HEK293 (cell line): Measurements from ENCODE around the gene ABTB2.

Experiments used
- CTCF ChIA-PET: fragments of 350-600 bp; formaldehyde crosslinking; extraction: SDS; loops from one replicate; lab custom pipeline; 2021; ENCODE audit warnings: antibody characterized with exemption; lab: Yijun Ruan, JAX
- POLR2A ChIA-PET: fragments of 300-600 bp; formaldehyde crosslinking; extraction: SDS; loops from one replicate; lab custom pipeline; 2020; ENCODE audit warnings: antibody characterized with exemption, inconsistent platforms; lab: Yijun Ruan, JAX
- H3K27ac ChIP-seq: fragments of 200-500 bp; sonication (Bioruptor generic); 2 replicates; pipeline ENCODE4 v1.5.1; 2014; ENCODE audit warnings: low read depth, low read length, control low read depth, inconsistent platforms; ENCODE audit errors: extremely low read depth
- H3K36me3 ChIP-seq, 2 experiments: fragments of 200-500 bp in 1 of 2; sonication (Bioruptor generic) in 1 of 2; 1 replicate in 1 of 2; 2 replicates in 1 of 2; pipeline ENCODE4 v1.5.1; 2014 to 2017; ENCODE audit warnings: inconsistent platforms in 2 of 2, low read length in 2 of 2; ENCODE audit not compliant: control insufficient read depth in 2 of 2, insufficient read depth in 1 of 2
- H3K4me1 ChIP-seq: fragments of 200-500 bp; sonication (Bioruptor generic); 2 replicates; pipeline ENCODE4 v1.5.1; 2014; ENCODE audit warnings: mild to moderate bottlenecking, low read length, inconsistent platforms; ENCODE audit not compliant: control insufficient read depth, insufficient read depth
- H3K4me3 ChIP-seq: 2 replicates; pipeline ENCODE4 v1.5.1; 2011; ENCODE audit warnings: low read depth, mild to moderate bottlenecking, control low read depth, low read length, moderate library complexity
- H3K9me3 ChIP-seq: fragments of 200-500 bp; sonication (Bioruptor generic); 2 replicates; pipeline ENCODE4 v1.5.1; 2014; ENCODE audit warnings: low read depth, low read length, inconsistent platforms; ENCODE audit not compliant: control insufficient read depth, insufficient read depth
- PRDM2 ChIP-seq: fragments of 450-650 bp; formaldehyde crosslinking; IDR thresholded peaks from 2 replicates; pipeline ENCODE4 v1.5.1; 2016; ENCODE audit warnings: missing biosample characterization, missing genetic modification characterization, borderline replicate concordance
- SCRT2 ChIP-seq: fragments of 450-650 bp; formaldehyde crosslinking; IDR thresholded peaks from 2 replicates; pipeline ENCODE4 v1.5.1; 2016; ENCODE audit warnings: missing biosample characterization, missing genetic modification characterization
- ZBTB17 ChIP-seq: fragments of 450-650 bp; formaldehyde crosslinking; IDR thresholded peaks from 2 replicates; pipeline ENCODE4 v1.5.1; 2016; ENCODE audit warnings: missing biosample characterization, missing genetic modification characterization
- ZNF114 ChIP-seq: fragments of 450-650 bp; formaldehyde crosslinking; IDR thresholded peaks from 2 replicates; pipeline ENCODE4 v1.5.0; 2017; ENCODE audit warnings: missing biosample characterization, missing genetic modification characterization
- ZNF146 ChIP-seq: fragments of 450-650 bp; formaldehyde crosslinking; IDR thresholded peaks from 2 replicates; pipeline ENCODE4 v1.5.1; 2016; ENCODE audit warnings: missing biosample characterization, missing genetic modification characterization
- ZNF148 ChIP-seq: fragments of 450-650 bp; formaldehyde crosslinking; IDR thresholded peaks from 2 replicates; pipeline ENCODE4 v1.5.0; 2017; ENCODE audit warnings: missing biosample characterization, missing genetic modification characterization, borderline replicate concordance
- ZNF155 ChIP-seq: fragments of 450-650 bp; formaldehyde crosslinking; IDR thresholded peaks from 2 replicates; pipeline ENCODE4 v1.5.1; 2016; ENCODE audit warnings: missing biosample characterization, missing genetic modification characterization
- ZNF157 ChIP-seq: fragments of 450-650 bp; formaldehyde crosslinking; IDR thresholded peaks from 2 replicates; pipeline ENCODE4 v1.5.1; 2016; ENCODE audit warnings: missing biosample characterization, missing genetic modification characterization
- ZNF214 ChIP-seq: fragments of 450-650 bp; formaldehyde crosslinking; IDR thresholded peaks from 2 replicates; pipeline ENCODE4 v1.5.1; 2017; ENCODE audit warnings: missing biosample characterization, mild to moderate bottlenecking, missing genetic modification characterization, borderline replicate concordance
- ZNF311 ChIP-seq: fragments of 450-650 bp; formaldehyde crosslinking; IDR thresholded peaks from 2 replicates; pipeline ENCODE4 v1.5.1; 2017; ENCODE audit warnings: missing biosample characterization, missing genetic modification characterization, borderline replicate concordance
- ZNF555 ChIP-seq: fragments of 450-650 bp; formaldehyde crosslinking; conservative IDR thresholded peaks from 2 replicates; pipeline ENCODE4 v1.5.1; 2017; ENCODE audit warnings: missing biosample characterization, mild to moderate bottlenecking, missing genetic modification characterization, inconsistent platforms
- ZNF623 ChIP-seq: fragments of 450-650 bp; formaldehyde crosslinking; IDR thresholded peaks from 2 replicates; pipeline ENCODE4 v1.5.1; 2016; ENCODE audit warnings: missing biosample characterization, missing genetic modification characterization
- ZNF792 ChIP-seq: fragments of 450-650 bp; formaldehyde crosslinking; IDR thresholded peaks from 2 replicates; pipeline ENCODE4 v1.5.1; 2016; ENCODE audit warnings: missing biosample characterization, missing genetic modification characterization
- ZSCAN18 ChIP-seq: fragments of 450-650 bp; formaldehyde crosslinking; IDR thresholded peaks from 2 replicates; pipeline ENCODE4 v1.5.1; 2016; ENCODE audit warnings: missing biosample characterization, missing genetic modification characterization

ABTB2 gene

GRCh38 chr11:34173050-34173449, 184.8 kb downstream of the ABTB2 start:
- no peak overlapping the region for H3K27ac ChIP-seq
- no peak overlapping the region for H3K4me3 ChIP-seq
- ChIA-PET POLR2A (interaction anchor here (5.1 kb wide), 1 partner anchor 184 kb away, joined by 65 read pairs; the partner anchor contains the start of gene ABTB2), CTCF (interaction anchor here (0.6 to 2.1 kb wide), 6 partner anchors 12 to 365 kb away, joined by 3 to 10 read pairs (median 4); no protein-coding TSS in a partner anchor)
- no peaks in the 10 kb centered on the region for H3K4me1 ChIP-seq
- peaks cover 0 to 17% of the 10 kb centered on the region in 2 experiments; a peak in 1 of 3 replicates for H3K36me3 ChIP-seq
- no peak for TF ChIP-seq ZNF792
- H3K9me3 ChIP-seq: no peaks in the 10 kb centered on the region

GRCh38 chr11:34169686-34170085, 188.1 kb downstream of the ABTB2 start:
- H3K4me1 ChIP-seq: no peaks in the 10 kb centered on the region
- H3K27ac ChIP-seq: no peak overlapping the region
- POLR2A ChIA-PET: no interaction called here
- no peaks in the 10 kb centered on the region for H3K9me3 ChIP-seq
- peaks cover 0 to 32% of the 10 kb centered on the region in 2 experiments; a peak in 1 of 3 replicates for H3K36me3 ChIP-seq
- TF ChIP-seq ZNF623 (tag by site-specific recombination) (no peak), ZNF311 (tag by site-specific recombination) (no peak), ZNF157 (no peak), ZNF148 (no peak), ZNF155 (tag by site-specific recombination) (no peak), ZNF146 (no peak), SCRT2 (tag by site-specific recombination) (no peak), ZNF114 (tag by site-specific recombination) (no peak), ZSCAN18 (tag by site-specific recombination) (no peak), ZBTB17 (tag by site-specific recombination) (no peak), ZNF214 (tag by site-specific recombination) (no peak), ZNF555 (tag by site-specific recombination) (no peak), PRDM2 (tag by site-specific recombination) (no peak)
- TF ChIP-seq, all 188 proteins: peak for 0
- no peak overlapping the region for H3K4me3 ChIP-seq
- CTCF ChIA-PET: interaction anchor here (0.6 to 1.7 kb wide), 3 partner anchors 48 to 191 kb away, joined by 3 to 7 read pairs (median 3); no protein-coding TSS in a partner anchor
